Fibroblast of villous mesenchyme (primary cell): ENCODE measurements around the gene NTM. TPM values are rescaled to one million over a fixed set of nuclear protein-coding genes. Genes with fewer than 3 reads are reported as not detected.

Experiments used
- DNase-seq: peaks from one replicate; pipeline ENCODE4 v3.0.0-alpha.2; 2010; ENCODE audit warnings: low read depth
- H3K4me3 ChIP-seq: 2 replicates; pipeline ENCODE4 v1.5.1; 2011; ENCODE audit warnings: low read depth, mild to moderate bottlenecking, low read length
- total RNA-seq: library from RNA; depleted of rRNA; stranded (reverse); fragments of >200 nt; gene quantifications from 2 replicates; pipeline ENCODE4 v1.2.3, GENCODE V29; 2012
- TF ChIP-seq, protein P1 (sequence below): IDR thresholded peaks from 2 replicates; pipeline ENCODE4 v1.5.1; 2012; ENCODE audit warnings: low read depth, mild to moderate bottlenecking, low read length; ENCODE audit not compliant: insufficient read depth

Gene NTM
- total RNA-seq, 1 donor = 7.3 TPM

DNA sequence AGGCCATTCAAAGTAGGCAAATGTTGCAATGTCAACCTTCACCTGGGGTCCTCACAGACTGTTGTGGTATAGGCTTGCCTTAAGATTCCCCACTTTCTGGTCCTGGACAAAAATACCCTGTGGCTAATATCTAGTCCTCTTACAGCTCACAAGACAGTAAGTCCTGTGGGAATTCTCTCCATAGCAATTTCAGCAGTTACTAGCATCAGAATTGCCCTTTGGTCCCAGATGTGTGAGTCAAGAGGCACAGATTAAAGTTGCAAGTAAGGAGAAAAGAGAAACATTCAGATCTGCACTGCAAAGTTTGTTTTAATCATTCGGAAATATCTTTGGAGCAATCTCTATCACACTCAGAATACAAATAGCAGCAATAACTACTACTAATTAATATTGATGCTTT, 420.2 kb downstream of the NTM start:
- no peak for DNase-seq
- H3K4me3 ChIP-seq = no peak overlapping the region
- TF ChIP-seq, protein P1, sequence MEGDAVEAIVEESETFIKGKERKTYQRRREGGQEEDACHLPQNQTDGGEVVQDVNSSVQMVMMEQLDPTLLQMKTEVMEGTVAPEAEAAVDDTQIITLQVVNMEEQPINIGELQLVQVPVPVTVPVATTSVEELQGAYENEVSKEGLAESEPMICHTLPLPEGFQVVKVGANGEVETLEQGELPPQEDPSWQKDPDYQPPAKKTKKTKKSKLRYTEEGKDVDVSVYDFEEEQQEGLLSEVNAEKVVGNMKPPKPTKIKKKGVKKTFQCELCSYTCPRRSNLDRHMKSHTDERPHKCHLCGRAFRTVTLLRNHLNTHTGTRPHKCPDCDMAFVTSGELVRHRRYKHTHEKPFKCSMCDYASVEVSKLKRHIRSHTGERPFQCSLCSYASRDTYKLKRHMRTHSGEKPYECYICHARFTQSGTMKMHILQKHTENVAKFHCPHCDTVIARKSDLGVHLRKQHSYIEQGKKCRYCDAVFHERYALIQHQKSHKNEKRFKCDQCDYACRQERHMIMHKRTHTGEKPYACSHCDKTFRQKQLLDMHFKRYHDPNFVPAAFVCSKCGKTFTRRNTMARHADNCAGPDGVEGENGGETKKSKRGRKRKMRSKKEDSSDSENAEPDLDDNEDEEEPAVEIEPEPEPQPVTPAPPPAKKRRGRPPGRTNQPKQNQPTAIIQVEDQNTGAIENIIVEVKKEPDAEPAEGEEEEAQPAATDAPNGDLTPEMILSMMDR = no peak

DNA sequence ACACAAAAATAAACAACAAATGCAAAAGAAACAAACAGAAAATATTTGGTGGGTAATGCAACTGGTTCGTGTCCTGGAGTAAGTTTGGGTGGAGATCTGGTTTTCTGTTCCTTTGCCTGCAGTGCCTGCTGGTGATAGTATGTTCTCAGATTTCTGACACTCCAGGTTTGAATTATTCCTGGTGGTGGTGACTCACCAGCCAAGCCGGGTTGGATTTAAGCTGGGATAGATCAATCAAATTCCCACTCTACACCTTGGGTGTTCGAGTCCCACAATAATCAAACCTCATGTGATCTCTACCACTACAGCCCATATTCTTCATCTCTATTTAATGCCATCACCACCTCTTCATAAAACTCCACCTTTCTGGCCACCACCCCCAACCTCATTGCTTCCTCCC, 421.8 kb downstream of the NTM start:
- TF ChIP-seq, protein P1 = no peak
- no peak for DNase-seq
- no peak overlapping the region for H3K4me3 ChIP-seq

DNA sequence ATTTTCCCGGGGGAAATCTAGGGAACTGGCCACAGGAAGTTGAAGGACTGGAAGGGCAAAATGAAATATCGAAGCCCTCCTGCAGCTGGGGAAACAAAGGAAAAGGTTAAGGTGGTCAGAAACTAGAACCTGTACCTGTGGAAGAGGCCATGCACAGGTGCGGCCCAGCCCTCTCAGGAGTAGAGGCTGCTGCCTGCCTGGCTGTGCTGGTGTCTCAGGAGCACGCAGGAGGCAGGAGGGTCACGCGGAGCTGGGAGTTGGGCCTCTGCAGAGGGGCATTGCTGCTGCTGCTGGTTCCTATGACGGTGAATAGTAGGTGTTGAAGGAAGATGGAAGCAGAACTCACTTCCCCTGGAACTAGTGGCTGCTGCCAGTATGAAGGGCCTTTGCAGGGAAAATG, 425.7 kb downstream of the NTM start:
- DNase-seq = no peak
- no peak overlapping the region for H3K4me3 ChIP-seq

DNA sequence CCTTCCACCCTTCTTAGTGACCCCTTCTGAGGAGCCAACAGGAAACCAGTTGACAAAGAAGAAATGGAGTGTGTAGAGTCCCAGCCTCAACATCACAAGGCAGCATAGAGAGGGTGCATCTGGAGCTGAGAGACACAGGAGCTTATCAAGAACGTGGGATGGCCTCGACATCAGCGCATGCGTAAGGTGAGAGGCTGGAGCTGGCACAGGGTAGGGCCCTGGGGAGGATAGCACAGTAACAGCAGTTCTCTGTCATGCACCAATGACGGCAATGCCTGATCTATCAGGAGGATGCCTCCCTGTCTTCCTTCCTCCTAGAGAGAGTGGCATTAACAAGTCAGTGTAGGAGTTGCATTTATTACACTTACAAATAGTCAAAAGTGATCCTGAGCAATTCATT, 426.1 kb downstream of the NTM start:
- no peak overlapping the region for H3K4me3 ChIP-seq
- TF ChIP-seq, protein P1 = no peak
- no peak for DNase-seq

More for the DNA sequence above, 425.7 kb downstream of the NTM start:
- TF ChIP-seq, protein P1 = no peak

DNA sequence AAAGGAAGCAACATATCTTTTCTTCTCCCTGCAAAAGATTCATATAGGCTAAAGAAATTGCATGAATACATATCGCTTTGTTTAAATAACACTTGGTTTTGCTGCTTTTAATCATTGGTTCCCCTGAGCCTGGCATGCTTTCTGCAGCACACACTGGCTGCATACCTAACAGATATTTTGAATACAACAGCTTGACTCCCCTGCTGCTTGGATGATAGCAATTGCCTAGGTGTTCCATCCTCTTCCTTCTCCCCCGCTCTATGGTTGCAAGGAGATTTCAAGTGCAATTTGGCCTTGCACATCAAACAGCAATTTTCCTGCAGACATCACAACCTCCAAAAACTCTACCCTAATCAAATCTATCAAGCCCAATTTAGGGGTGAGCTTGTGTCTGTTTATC, 430.0 kb downstream of the NTM start:
- DNase-seq = no peak
- TF ChIP-seq, protein P1 = no peak
- no peak overlapping the region for H3K4me3 ChIP-seq

GRCh38 chr11:131802440-131803115, 432.2 kb downstream of the NTM start:
- DNase-seq = no peak
- TF ChIP-seq, protein P1 = no peak
- no peak overlapping the region for H3K4me3 ChIP-seq

- DNase-seq = no peak
- TF ChIP-seq, protein P1 = no peak
- H3K4me3 ChIP-seq = no peak overlapping the region
Measured at GRCh38 chr11:131807876-131808275, 437.5 kb downstream of the NTM start.
